ENCODE measurements around the gene TMEM131L.
A peak's percentile ranks its signal among the peaks of the same experiment; 100 is the strongest.
"Not testable (repeated sequence)": the region's sequence is repeated elsewhere in the genome, so short reads cannot be mapped to it uniquely, and the experiment has no call there.

TMEM131L gene

DNA sequence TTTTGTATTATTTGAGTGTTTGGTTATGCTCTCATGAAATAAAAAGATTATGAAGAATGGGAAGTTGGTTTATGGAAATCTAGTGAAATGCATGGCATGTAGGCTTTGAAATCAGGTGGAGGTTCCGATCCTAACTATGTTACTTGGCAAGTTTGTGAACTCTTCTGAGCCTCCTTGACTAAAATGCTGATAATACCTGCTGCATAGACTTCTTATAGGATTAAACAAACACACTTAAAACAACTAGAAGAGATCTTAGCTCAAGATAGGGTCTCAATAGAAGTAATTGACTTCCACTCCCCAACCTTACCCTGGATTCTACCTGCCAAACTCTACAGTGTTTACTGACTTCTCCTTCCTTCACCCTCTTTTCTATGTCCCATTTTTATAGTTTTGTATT is 195.7 kb downstream of the TMEM131L start:
- no peak for DNase-seq

DNA sequence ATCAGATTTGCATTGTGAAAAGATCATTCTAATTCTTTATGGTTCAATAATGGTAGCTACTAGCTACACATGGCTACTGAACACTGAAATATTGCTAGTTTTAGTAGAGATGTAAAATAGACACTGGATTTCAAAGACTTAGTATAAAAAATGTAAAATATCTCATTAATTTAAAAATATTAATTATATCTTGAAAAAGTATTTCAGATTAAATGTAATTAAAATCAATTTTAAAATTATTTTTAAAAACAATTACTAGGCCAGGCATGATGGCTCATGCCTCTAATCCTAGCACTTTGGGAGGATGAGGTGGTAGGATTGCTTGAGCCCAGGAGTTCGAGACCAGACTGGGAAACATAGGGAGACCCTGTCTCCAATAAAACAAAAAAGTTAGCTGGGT is 197.5 kb downstream of the TMEM131L start:
- no peak for DNase-seq

DNA sequence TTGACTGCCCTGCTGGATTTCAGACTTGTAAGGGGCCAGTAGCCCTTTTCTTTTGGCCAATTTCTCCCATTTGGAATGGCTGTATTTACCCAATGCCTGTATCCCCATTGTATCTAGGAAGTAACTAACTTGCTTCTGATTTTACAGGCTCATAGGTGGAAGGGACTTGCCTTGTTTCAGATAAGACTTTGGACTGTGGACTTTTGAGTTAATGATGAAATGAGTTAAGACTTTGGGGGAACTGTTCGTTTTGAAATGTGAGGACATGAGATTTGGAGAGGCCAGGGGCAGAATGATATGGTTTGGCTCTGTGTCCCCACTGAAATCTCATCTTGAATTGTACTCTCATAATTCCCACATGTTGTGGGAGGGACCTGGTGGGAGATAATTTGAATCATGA is 200.3 kb downstream of the TMEM131L start:
- DNase-seq: not testable (repeated sequence)

DNA sequence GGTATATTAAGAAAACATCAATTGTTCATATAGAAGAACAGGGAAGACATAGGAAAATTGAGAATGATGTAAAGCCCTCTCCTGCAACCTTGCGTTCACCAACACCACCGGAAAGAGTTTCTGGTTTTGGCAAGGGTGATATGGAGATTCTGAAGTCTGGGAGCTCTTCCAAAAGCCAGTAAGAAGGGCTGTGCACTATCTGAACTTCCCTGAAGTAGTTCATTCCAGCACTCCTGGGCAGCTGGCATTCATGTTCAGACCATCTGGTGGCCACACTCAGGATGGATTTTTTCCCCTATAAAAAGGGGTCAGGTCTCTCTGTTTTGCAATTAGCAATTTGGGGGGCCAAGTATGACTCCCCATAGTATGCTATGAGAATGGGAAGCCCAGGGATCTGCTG is 202.5 kb downstream of the TMEM131L start:
- no peak for DNase-seq

DNA sequence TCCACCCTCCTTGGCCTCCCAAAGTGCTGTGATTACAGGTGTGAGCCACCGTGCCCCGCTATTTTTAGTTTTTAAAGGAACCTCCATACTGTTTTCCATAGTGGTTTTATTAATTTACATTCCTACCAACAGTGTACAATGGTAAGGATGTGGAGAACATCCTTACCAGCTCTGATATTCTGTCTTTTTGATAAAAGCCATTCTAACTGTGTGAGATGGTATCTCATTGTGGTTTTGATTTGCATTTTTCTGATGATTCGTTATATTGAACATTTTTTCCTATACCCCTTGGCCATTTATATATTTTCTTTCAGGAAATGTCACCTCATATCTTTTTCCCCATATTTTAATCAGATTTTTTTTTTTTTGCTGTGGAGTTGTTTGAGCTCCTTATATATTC is 203.7 kb downstream of the TMEM131L start:
- DNase-seq: no peak

DNA sequence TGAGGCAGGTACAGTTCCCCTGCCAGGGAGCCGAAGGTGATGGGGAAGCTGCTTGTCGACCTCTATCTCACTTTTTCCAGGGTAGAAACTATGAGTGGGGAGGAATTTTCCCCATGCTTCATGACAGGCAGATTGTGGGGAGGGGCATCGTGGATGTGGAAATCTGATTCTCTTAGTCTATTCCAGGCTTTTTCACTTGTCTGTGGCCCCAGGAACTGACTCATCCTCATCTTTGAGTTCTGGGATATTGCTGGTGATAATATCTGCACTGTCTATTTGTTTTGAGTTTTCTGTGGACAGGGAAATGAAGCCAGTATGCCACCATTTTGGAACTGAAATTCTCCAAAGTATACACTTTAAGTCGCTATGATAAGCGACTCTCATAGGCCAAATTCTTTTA is 210.3 kb downstream of the TMEM131L start:
- peak; percentile 58 for DNase-seq

DNA sequence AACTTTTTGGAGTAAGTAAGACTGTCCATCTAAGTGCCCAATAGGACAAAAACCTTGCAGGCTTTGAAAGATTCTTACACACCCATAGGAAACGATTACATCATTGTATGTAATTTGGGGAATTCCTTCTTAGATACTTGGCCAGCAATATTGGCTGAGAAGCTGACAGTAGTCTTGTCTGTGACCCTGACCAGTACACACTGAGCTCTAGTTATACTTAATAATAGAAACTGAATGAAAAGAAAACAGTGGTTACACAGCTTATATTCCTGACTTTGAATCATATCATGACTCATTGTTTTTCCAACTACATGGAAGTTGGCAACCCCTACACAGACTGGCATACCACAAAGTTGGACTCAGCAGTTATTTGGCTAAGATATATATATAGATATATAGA is 210.8 kb downstream of the TMEM131L start:
- peak; percentile 97 for DNase-seq

DNA sequence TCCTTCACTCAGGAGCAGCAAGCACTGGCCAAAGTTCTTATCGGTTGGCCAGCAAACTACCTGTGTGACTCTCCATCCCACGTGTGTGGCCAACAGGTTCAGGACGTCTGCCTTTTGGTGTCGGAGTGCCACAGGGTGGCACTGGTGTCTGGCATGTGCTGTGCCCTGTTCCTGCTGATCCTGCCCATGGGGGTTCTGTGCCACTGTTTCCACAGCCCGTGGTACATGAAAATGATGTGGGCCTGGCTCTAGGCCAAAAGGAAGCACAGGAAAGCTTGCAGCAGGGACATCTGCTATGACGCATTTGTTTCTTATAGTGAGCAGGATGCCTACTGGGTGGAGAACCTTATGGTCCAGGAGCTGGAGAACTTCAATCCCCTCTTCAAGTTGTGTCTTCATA is 213.3 kb downstream of the TMEM131L start:
- no peak for DNase-seq

DNA sequence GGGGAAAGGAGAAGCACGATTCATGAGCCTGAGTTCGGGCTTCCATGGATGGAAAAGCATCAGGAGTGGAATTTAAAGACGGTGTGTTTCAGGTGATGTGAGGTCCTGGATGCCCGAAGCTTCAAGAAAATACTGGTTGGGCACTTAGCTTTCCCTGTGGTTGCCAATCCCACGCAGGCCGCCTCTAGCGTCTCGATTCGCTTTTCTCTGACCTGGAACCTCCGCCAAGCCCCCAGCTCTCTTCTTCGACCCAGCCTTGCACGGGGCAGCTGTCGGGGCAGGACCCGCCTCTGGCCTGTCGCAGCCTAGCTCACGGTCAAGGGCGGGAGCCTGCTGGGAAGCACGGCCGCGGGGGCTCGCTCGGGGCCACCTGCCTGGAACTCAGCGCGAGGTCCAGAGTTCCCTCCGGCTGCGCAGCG is 217.6 kb downstream of the TMEM131L start:
- no peak for DNase-seq

DNA sequence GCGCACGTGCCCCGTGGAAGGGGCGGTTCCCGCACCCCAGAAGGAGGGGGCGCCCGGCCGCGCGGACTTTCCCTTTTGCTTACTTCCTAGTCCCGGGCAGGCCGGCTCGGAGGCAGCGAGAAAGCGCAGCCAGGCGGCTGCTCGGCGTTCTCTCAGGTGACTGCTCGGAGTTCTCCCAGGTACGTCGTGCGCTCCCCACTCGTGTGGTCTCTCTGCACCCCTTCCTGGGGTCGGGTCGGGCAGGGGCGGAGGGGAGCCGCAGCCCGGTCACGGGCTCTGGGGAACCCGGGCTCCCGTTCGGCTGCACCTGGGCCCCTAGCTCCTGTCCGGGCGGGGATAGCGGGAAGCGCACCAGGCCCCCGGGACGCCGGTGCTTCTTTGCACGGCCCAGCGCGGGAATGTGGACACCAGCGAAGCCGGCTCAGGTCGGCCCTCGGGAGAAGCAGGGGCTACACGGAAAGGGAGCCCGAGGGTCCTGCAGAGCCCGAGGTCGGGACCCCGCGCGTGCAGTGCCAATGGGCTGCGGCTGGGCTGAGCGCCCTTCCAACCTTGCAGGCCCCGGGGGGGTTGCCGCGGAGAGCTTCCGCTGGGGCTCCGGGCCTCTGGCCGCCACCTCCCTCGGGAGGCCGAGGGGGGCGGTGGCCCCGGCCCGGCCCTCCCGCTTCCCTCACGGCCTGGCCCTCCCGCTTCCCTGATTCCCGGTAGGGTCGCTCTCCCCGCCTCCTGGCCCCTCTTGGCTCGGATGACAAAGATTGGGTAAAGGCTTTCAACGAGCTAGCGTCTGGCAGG is 218.2 kb downstream of the TMEM131L start, which contains the start of gene TLR2:
Gene TLR2, plus strand, starts transcription at position 99 of the 789 bp plus-strand sequence. CDS start 18,628 bp downstream, outside the sequence.
- no peak for DNase-seq

DNA sequence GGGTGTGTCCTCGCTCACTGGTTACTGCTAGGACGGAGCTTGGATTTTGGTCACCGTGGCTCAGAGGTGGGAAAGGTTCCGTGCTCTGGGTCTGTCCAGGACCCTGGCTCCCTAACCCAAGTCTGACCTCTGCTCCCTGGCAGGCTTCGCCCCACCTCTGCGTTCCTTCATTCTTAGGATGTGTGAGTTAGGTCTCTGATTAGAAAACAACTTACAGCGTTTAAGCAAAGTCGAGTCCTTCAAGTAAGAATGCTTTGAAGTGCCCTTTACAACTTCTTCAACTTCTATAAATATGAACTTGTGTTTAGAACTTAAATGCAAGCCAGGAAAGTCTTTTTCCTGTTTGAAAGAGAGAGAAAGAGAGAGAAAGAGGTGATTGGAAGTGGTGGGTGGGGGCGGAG is 218.8 kb downstream of the TMEM131L start:
- no peak for DNase-seq
